ENCODE results near the gene TEKT1.

GRCh38 chr17:6811510-6811909 is 20.0 kb downstream of the TEKT1 start:
- no peak for TF ChIP-seq FOXK2 (IDR thresholded peaks at IDR 0.05)
- TF ChIP-seq FOXA1 (IDR thresholded peaks at IDR 0.05), result no peak
- TF ChIP-seq ZNF384 (IDR thresholded peaks at IDR 0.05), result no peak
- no peak for TF ChIP-seq SP1 (IDR thresholded peaks at IDR 0.05)
- TF ChIP-seq TARDBP (IDR thresholded peaks at IDR 0.05), result no peak
- no peak for TF ChIP-seq NFRKB (IDR thresholded peaks at IDR 0.05)
- no peak for TF ChIP-seq BHLHE40 (IDR thresholded peaks at IDR 0.05; ENCODE audit: borderline replicate concordance)
- no peak for TF ChIP-seq L3MBTL2 (conservative IDR thresholded peaks at IDR 0.05)
- no peak for TF ChIP-seq ELF4 (IDR thresholded peaks at IDR 0.05)
- TF ChIP-seq FOXM1 (IDR thresholded peaks at IDR 0.05; ENCODE audit: borderline replicate concordance), result no peak
- TF ChIP-seq PKNOX1 (IDR thresholded peaks at IDR 0.05), result no peak
- TF ChIP-seq HDGF (IDR thresholded peaks at IDR 0.05; ENCODE audit: borderline replicate concordance), result no peak
- no peak for TF ChIP-seq LEF1 (IDR thresholded peaks at IDR 0.05; ENCODE audit: borderline replicate concordance)
- no peak for TF ChIP-seq ARNT (IDR thresholded peaks at IDR 0.05)

Data from HEK293T (cell line).